Thymus (tissue), 11 donors: ENCODE data around the gene PSMF1. TPM values are rescaled to one million over a fixed set of nuclear protein-coding genes. Genes with fewer than 3 reads are reported as not detected.

Experiments used
- DNase-seq, 9 donors: peaks; one replicate each; pipeline ENCODE4 v3.0.0-alpha.2; 2013; ENCODE audit warnings: low spot score in 9 of 9, low read depth in 6 of 9, missing footprints in 1 of 9
- H3K27ac ChIP-seq, 2 donors: one replicate each; pipeline ENCODE4 v1.5.1; 2013; ENCODE audit warnings: control low read depth in 1 of 2, low read depth in 1 of 2, low read length in 1 of 2, mild to moderate bottlenecking in 1 of 2, moderate library complexity in 1 of 2
- H3K27me3 ChIP-seq, 2 donors: one replicate each; pipeline ENCODE4 v1.5.1; 2013; ENCODE audit warnings: low read length in 1 of 2; ENCODE audit not compliant: control insufficient read depth in 2 of 2, insufficient read depth in 1 of 2
- H3K36me3 ChIP-seq, 2 donors: one replicate each; pipeline ENCODE4 v1.5.1; 2013; ENCODE audit warnings: low read length in 1 of 2, mild to moderate bottlenecking in 1 of 2, moderate library complexity in 1 of 2; ENCODE audit not compliant: control insufficient read depth in 2 of 2, insufficient read depth in 2 of 2
- H3K4me1 ChIP-seq, 2 donors: one replicate each; pipeline ENCODE4 v1.5.1; 2013; ENCODE audit warnings: low read length in 2 of 2; ENCODE audit not compliant: control insufficient read depth in 2 of 2, insufficient read depth in 2 of 2
- H3K4me3 ChIP-seq, 2 donors: one replicate each; pipeline ENCODE4 v1.5.1; 2013; ENCODE audit warnings: low read length in 2 of 2, control low read depth in 1 of 2, mild to moderate bottlenecking in 1 of 2
- H3K9me3 ChIP-seq, 2 donors: one replicate each; pipeline ENCODE4 v1.5.1; 2013; ENCODE audit warnings: low read length in 1 of 2, mild to moderate bottlenecking in 1 of 2; ENCODE audit not compliant: control insufficient read depth in 2 of 2, insufficient read depth in 1 of 2
- WGBS: extraction: QIAGEN DNeasy Blood & Tissue Kit; methylation state at CpG from one replicate; pipeline ENCODE4 v1.1.7; 2013; 5-methylcytosine and 5-hydroxymethylcytosine counted together
- polyA plus RNA-seq: library from polyadenylated mRNA; stranded (reverse); fragments of 200-250 nt; gene quantifications from one replicate; pipeline ENCODE4 v1.2.3, GENCODE V29; 2013
- total RNA-seq: library from RNA; stranded (reverse); fragments of 120-200 nt; gene quantifications from one replicate; pipeline ENCODE4 v1.2.4, GENCODE V29; 2013
- donor health status: healthy.

Gene PSMF1
- total and polyA plus RNA-seq, 2 donors = 30.0 to 47.3 TPM

DNA sequence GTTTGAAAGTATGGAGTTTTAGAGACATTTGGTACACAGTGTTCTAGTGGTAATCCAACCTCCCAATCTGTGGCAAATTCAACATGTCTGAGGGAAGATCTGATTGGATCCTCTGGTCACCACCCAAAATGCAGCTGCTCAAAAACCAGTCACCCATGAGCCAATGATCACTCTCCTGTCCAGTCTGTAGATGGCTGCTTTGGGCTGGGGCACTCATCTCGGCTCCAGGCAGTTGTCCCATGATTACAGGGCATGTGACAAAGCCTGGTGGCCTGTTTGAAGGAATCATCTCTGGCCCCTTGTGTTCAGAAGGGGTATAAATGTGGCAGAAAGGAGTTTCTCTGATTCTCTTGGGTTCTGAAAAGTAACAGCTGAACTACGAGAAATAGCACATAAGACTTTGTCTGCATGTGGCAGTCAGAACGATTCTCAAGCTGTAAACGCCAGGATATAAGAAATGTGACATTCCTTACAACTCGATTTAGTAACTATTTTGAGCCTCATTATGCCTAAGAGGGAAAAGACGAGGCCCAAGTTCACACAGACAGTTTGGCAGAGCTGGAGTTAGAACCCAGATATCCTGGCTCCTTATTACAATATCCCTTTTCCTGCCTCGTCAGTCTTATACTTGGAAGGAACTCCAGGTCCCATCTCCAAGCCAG lies 80.9 kb downstream of the PSMF1 start:
- no peak overlapping the region for H3K4me3 ChIP-seq
- H3K27me3 ChIP-seq = no peaks in the 10 kb centered on the region
- DNase-seq = no peak
- WGBS = 91% methylated on average over 7 of the region's 7 CpGs
- H3K4me1 ChIP-seq = no peaks in the 10 kb centered on the region
- H3K9me3 ChIP-seq = no peaks in the 10 kb centered on the region
- no peak overlapping the region for H3K27ac ChIP-seq
- H3K36me3 ChIP-seq = no peaks in the 10 kb centered on the region

DNA sequence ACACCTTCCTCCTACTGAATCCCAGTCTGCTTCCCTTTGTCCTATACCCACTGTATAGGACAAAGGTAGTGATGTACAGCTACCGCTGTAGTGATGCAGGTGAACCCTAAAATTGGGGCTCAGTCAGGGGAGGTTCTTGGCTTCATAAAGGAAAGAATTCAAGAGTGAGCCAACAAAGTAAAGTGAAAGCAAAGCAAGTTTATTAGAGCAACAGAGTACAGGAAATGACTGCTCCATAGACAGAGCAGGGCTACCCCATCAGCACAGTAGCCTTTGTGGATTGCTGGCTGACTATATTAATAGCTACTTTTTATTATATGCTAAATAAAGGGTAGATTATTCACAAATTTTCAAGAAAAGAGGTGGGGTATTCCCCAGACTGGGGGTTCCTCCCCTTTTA lies 81.6 kb downstream of the PSMF1 start:
- no peaks in the 10 kb centered on the region for H3K4me1 ChIP-seq
- H3K27me3 ChIP-seq = no peaks in the 10 kb centered on the region
- H3K36me3 ChIP-seq = no peaks in the 10 kb centered on the region
- no peak overlapping the region for H3K4me3 ChIP-seq
- 99% methylated on average over 1 of the region's 1 CpG for WGBS
- no peak for DNase-seq
- no peak overlapping the region for H3K27ac ChIP-seq
- no peaks in the 10 kb centered on the region for H3K9me3 ChIP-seq

DNA sequence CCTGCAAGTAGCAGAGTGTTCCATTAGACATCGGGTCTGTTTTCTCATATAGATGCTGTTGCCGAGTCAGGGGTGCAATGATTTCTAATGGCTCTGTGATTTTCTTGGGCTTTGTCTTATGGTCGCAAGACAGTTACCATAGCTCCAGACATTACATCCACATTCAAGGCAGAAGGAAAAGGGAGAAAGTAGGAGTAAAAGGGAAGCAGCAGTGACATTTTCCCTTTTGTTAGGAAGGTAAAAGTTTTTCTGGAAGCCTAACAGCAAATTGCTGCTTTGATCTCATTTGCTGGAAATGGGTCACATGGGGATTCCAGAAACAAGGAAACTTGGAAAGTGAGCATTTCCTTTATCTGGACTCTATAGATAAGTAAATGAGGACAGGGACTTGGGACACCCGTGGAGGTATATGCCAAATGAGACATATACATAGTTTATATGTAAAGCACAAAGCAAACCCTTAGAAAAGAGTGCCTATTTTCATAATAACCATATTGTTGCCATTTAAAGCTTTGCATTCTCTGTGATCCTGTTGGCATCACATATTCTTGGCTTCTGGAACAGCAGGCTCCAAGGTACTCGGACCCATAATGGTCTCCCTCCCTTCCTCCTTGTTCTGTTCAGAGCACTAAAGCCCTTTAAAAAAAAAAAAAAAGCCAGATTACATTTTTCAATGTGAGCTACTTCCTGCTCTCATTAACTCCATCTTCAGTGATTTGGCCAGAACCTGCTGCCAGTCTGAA lies 84.5 kb downstream of the PSMF1 start, which contains the start of gene C20orf202:
TSS of gene C20orf202 (plus strand) at position 693 of the 743 bp plus-strand sequence. CDS start 132 bp downstream, outside the sequence.
- DNase-seq = no peak
- no peaks in the 10 kb centered on the region for H3K27me3 ChIP-seq
- H3K4me3 ChIP-seq = no peak within 1 kb of the TSS
- no peaks in the 10 kb centered on the region for H3K36me3 ChIP-seq
- H3K27ac ChIP-seq = no peak within 1 kb of the TSS
- no peaks in the 10 kb centered on the region for H3K9me3 ChIP-seq
- H3K4me1 ChIP-seq = no peaks in the 10 kb centered on the region
- WGBS = 93% methylated on average over 5 of the region's 5 CpGs

- no peak overlapping the region for H3K27ac ChIP-seq
- DNase-seq = no peak
Measured at GRCh38 chr20:1203630-1204029, 85.2 kb downstream of the PSMF1 start.

DNA sequence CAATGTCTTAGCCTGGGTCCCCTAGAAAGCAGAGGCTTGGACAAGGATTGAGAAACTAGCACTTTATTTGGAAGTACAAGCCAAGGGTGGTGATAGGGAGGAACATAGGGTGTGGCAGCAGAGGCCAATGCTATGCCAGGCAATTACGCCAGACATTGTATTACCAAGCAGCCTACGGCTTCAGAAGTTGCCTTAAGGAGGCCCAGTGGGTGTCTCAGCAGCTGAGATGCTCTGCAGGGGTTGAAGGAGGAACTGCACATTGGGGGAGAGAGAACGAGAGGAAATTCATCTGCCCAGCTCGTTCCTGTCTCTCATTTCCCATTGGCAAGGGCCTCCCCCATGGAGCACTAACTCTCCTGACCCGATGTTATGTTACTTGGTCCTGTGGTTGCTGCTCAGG lies 85.7 kb downstream of the PSMF1 start:
- H3K4me3 ChIP-seq = no peak overlapping the region
- H3K27ac ChIP-seq = no peak overlapping the region
- H3K27me3 ChIP-seq = no peaks in the 10 kb centered on the region
- no peak for DNase-seq
- H3K36me3 ChIP-seq = no peaks in the 10 kb centered on the region
- H3K9me3 ChIP-seq = no peaks in the 10 kb centered on the region
- H3K4me1 ChIP-seq = no peaks in the 10 kb centered on the region
- 42% methylated on average over 5 of the region's 5 CpGs for WGBS

More at GRCh38 chr20:1203630-1204029, 85.2 kb downstream of the PSMF1 start:
- no peaks in the 10 kb centered on the region for H3K27me3 ChIP-seq
- H3K4me1 ChIP-seq = no peaks in the 10 kb centered on the region
- WGBS = 92% methylated on average over 5 of the region's 5 CpGs
- H3K9me3 ChIP-seq = no peaks in the 10 kb centered on the region
- H3K4me3 ChIP-seq = no peak overlapping the region
- H3K36me3 ChIP-seq = no peaks in the 10 kb centered on the region

GRCh38 chr20:1204576-1204975 lies 86.2 kb downstream of the PSMF1 start:
- Histone ChIP-seq H3K4me1 (no peaks in the 10 kb centered on the region), H3K36me3 (no peaks in the 10 kb centered on the region), H3K27ac (no peak overlapping the region), H3K27me3 (no peaks in the 10 kb centered on the region), H3K4me3 (no peak overlapping the region), H3K9me3 (no peaks in the 10 kb centered on the region)
- 95% methylated on average over 2 of the region's 2 CpGs for WGBS
- no peak for DNase-seq

- H3K4me1 ChIP-seq = no peaks in the 10 kb centered on the region
- no peak overlapping the region for H3K4me3 ChIP-seq
- peaks cover 0 to 2% of the 10 kb centered on the region in 2 donors for H3K27me3 ChIP-seq
- H3K27ac ChIP-seq = no peak overlapping the region
- DNase-seq = no peak
- no peaks in the 10 kb centered on the region for H3K36me3 ChIP-seq
- no peaks in the 10 kb centered on the region for H3K9me3 ChIP-seq
- WGBS = 96% methylated on average over 8 of the region's 8 CpGs
Measured at GRCh38 chr20:1205802-1206201, 87.4 kb downstream of the PSMF1 start.

GRCh38 chr20:1206366-1207148 lies 88.2 kb downstream of the PSMF1 start:
- H3K27ac ChIP-seq = no peak overlapping the region
- no peaks in the 10 kb centered on the region for H3K9me3 ChIP-seq
- no peak for DNase-seq
- H3K4me3 ChIP-seq = no peak overlapping the region
- peaks cover 0 to 2% of the 10 kb centered on the region in 2 donors for H3K27me3 ChIP-seq
- 95% methylated on average over 19 of the region's 19 CpGs for WGBS
- no peaks in the 10 kb centered on the region for H3K36me3 ChIP-seq
- H3K4me1 ChIP-seq = no peaks in the 10 kb centered on the region
